Esophagus (tissue), 2 donors: Measurements from ENCODE around the gene SRGAP2B. TPM values are rescaled to one million over a fixed set of nuclear protein-coding genes. Genes with fewer than 3 reads are reported as not detected.
"Not testable (repeated sequence)": the region's sequence is repeated elsewhere in the genome, so short reads cannot be mapped to it uniquely, and the experiment has no call there.

Source experiments
- H3K27ac ChIP-seq, 2 donors: one replicate each; pipeline ENCODE4 v1.5.1; 2013; ENCODE audit warnings: low read depth in 2 of 2, mild to moderate bottlenecking in 2 of 2, inconsistent platforms in 1 of 2, low read length in 1 of 2, moderate library complexity in 1 of 2
- H3K27me3 ChIP-seq, 2 donors: one replicate each; pipeline ENCODE4 v1.6.1; 2013; ENCODE audit warnings: low read length in 2 of 2, control low read depth in 1 of 2, mild to moderate bottlenecking in 1 of 2; ENCODE audit not compliant: insufficient read depth in 2 of 2, control insufficient read depth in 1 of 2
- H3K36me3 ChIP-seq, 2 donors: one replicate each; pipeline ENCODE4 v1.6.1; 2013; ENCODE audit warnings: low read length in 1 of 2; ENCODE audit not compliant: control insufficient read depth in 2 of 2, insufficient read depth in 2 of 2
- H3K4me1 ChIP-seq, 2 donors: one replicate each; pipeline ENCODE4 v1.6.1; 2013; ENCODE audit warnings: low read length in 1 of 2; ENCODE audit not compliant: control insufficient read depth in 2 of 2, insufficient read depth in 2 of 2
- H3K4me3 ChIP-seq, 2 donors: one replicate each; pipeline ENCODE4 v1.5.1; 2013; ENCODE audit warnings: low read length in 2 of 2, mild to moderate bottlenecking in 2 of 2, low read depth in 1 of 2, moderate library complexity in 1 of 2
- H3K9me3 ChIP-seq, 2 donors: one replicate each; pipeline ENCODE4 v1.6.1; 2013; ENCODE audit warnings: mild to moderate bottlenecking in 2 of 2, low read depth in 1 of 2, low read length in 1 of 2, moderate library complexity in 1 of 2; ENCODE audit not compliant: control insufficient read depth in 2 of 2, insufficient read depth in 1 of 2
- WGBS, 2 donors: extraction: QIAGEN DNeasy Blood & Tissue Kit; methylation state at CpG; one replicate each; pipeline ENCODE4 v1.1.7; 2013; 5-methylcytosine and 5-hydroxymethylcytosine counted together
- polyA plus RNA-seq, 2 donors: library from polyadenylated mRNA; stranded (reverse); fragments of 200-250 nt; gene quantifications; one replicate each; pipeline ENCODE4 v1.2.3, GENCODE V29; 2013
- donor health status: healthy with polysubstance abuse.
- donor health status: Bipolar disorder and iron deficiency.

SRGAP2B gene
- polyA plus RNA-seq, 2 donors: 3.9 to 5.6 TPM

- H3K4me1 ChIP-seq, H3K36me3 ChIP-seq, H3K27me3 ChIP-seq, H3K27ac ChIP-seq, H3K9me3 ChIP-seq, H3K4me3 ChIP-seq: not testable (repeated sequence)
- WGBS, 2 donors: no CpG with 5 or more reads among the region's 9 CpGs
Measured at GRCh38 chr1:144961604-144962583, 133.2 kb downstream of the SRGAP2B start.

DNA sequence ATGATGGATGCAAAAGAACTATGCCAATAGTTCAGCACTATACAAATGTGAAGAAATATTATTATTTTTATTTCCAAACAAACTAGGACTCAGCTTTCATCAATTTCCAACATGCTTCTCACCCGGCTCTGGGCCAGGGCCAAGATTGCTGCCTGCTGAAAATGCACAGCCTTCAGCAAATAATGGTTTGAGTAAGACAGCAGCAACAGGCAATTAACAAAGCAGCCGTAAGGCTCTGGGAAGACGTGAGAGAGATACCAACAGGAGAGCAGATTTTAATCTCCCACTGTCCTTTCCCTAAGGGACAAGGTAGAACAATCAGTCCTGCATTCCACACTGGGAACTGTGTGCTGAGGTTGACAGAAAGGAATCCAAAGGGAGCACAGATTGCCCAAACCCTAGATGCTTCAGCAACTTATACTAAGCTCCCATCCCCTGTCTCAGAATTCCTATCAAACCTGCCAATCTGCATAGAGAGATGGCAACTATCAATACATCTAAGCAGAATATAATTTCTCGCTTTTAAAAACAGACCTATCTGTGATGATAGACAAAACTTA lies 134.1 kb downstream of the SRGAP2B start:
- H3K9me3 ChIP-seq, H3K27me3 ChIP-seq, H3K27ac ChIP-seq, H3K4me3 ChIP-seq, H3K36me3 ChIP-seq, H3K4me1 ChIP-seq: not testable (repeated sequence)
- WGBS, 2 donors: 90 to 93% methylated on average over 1 of the region's 4 CpGs

DNA sequence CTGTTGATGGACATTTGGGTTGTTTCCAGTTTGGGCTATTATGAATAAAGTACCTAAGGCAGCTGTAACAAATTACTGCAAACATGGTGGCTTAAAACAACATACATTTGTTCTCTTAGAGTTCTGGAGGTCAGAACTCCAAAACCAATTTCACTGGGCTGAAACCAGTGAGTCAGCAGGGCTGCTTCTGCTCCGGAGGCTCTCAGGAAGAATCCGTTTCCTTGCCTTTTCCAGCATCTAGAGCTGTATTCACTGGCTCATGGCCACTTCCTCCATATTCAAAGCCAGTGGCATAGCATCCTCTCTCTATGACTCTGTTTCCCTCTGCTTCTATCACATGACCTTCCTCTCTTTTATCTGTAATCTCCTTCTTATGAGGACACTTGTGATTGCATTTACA lies 146.7 kb downstream of the SRGAP2B start:
- H3K9me3 ChIP-seq, H3K27me3 ChIP-seq, H3K27ac ChIP-seq, H3K36me3 ChIP-seq, H3K4me3 ChIP-seq, H3K4me1 ChIP-seq: not testable (repeated sequence)
- WGBS, 2 donors: no CpG with 5 or more reads among the region's 2 CpGs

DNA sequence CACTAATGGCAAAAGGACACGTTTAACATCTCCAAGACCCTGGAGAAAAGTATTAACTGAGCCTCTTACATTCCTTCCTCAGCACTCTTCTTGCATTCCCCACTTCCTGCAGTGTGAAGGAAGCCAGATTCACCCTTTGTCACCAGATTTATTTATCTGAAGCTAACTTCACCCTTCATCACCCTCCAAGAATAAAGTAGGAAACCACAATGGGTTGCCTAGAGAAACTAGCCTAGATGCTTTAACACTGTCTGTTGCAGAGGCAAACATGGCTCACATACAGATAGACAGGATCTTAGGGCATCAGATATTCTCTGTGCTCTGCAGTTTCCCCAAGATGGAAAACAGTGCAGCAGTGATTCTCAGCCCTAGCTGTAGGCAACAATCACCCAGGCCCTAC lies 147.6 kb downstream of the SRGAP2B start:
- 67 to 89% methylated on average over 1 of the region's 1 CpG for WGBS, 2 donors
- not testable (repeated sequence) for H3K27me3 ChIP-seq, H3K36me3 ChIP-seq, H3K4me1 ChIP-seq, H3K4me3 ChIP-seq, H3K9me3 ChIP-seq, H3K27ac ChIP-seq

DNA sequence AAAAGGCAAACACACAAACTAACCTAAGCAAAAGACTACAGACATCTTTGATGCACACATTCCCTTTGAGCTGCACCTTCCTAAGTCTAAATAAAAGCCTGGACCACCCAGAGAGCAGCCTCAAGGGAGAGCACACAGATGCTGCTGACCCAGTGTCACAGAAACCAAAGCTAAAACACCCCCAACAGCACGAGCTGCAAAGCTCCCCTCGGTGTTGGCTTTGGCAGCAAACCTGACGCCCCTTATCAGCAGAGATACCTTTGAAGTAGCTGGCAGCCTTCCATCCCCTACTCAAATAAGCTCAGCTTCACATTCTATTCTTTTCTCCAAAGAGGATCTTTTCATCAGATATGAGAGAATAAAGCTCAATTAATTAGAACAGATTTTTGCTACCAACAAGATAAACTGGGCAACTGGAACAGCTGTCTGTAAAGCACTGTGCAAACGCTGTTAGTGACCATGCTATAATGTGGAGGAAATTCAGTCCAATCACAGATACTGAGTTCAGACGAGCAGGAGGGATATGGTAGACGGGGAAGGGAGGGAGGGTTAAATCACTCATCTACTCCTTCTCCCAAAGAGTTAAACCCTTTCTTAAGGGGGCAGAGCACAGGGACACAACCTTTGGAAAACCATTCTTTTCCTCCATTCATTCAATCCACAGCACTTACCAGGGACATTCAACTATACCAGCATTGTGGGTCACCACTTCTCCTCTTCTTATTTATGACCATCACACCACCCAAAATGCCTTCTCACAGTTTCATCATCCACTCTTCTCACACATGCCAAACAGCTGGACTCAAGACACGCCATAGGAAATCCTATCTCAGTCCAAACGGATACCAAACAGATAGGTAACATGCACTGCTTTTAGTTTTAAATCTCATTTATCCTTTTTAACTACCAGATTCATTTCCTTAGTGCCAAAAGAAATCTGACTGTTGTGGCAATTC lies 148.3 kb downstream of the SRGAP2B start:
- H3K4me1 ChIP-seq, H3K27me3 ChIP-seq, H3K27ac ChIP-seq, H3K36me3 ChIP-seq, H3K9me3 ChIP-seq, H3K4me3 ChIP-seq: not testable (repeated sequence)
- WGBS, 2 donors: no CpG with 5 or more reads among the region's 8 CpGs

GRCh38 chr1:144941710-144942109 lies 153.4 kb downstream of the SRGAP2B start:
- not testable (repeated sequence) for H3K9me3 ChIP-seq, H3K36me3 ChIP-seq, H3K27ac ChIP-seq, H3K4me1 ChIP-seq, H3K4me3 ChIP-seq, H3K27me3 ChIP-seq
- 20% methylated on average over 1 of the region's 1 CpG; no CpG with 5 or more reads in 1 of the 2 donors for WGBS, 2 donors

DNA sequence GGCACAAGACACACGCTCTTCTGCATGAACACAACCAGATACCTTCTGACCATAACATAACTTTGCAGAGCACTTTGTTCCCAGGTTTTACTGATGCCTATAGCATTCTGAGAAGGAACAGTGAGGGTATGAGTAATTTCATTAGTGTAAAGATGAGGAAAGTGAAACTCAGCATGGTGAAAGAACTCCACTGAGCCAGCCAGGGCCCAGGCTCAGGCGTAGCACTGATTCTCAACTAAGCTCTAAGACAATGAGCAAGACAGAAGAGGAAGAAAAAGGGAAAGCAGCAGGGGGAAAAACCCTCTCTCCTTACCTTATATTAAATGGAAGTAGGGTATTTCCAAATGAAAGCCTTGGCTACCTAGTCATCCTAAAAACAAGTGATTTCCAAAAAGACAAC lies 155.1 kb downstream of the SRGAP2B start:
- WGBS, 2 donors: no CpG with 5 or more reads among the region's 2 CpGs
- H3K27ac ChIP-seq, H3K36me3 ChIP-seq: not testable (repeated sequence)

DNA sequence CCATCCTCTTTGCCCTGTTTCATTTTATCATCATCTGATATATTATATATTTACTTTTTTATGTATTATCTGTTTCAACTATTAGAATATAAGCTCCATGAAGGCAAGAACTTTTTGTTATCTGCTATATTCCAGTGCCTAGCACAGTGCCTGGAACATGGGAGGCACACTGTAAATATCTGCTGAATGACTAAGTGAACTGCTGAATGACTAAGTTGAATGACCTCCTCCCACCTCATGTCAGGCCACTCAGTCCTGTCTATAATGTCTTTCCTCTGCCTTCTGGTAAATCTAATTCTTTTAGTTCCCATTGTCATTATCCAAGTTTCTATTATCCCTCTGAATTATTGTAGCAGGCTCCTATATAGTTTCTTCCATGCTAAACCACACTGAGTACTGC lies 156.5 kb downstream of the SRGAP2B start:
- H3K4me3 ChIP-seq, H3K27me3 ChIP-seq, H3K36me3 ChIP-seq, H3K9me3 ChIP-seq, H3K4me1 ChIP-seq, H3K27ac ChIP-seq: not testable (repeated sequence)

More for the DNA sequence above, 155.1 kb downstream of the SRGAP2B start:
- not testable (repeated sequence) for H3K4me3 ChIP-seq, H3K27me3 ChIP-seq, H3K4me1 ChIP-seq, H3K9me3 ChIP-seq

DNA sequence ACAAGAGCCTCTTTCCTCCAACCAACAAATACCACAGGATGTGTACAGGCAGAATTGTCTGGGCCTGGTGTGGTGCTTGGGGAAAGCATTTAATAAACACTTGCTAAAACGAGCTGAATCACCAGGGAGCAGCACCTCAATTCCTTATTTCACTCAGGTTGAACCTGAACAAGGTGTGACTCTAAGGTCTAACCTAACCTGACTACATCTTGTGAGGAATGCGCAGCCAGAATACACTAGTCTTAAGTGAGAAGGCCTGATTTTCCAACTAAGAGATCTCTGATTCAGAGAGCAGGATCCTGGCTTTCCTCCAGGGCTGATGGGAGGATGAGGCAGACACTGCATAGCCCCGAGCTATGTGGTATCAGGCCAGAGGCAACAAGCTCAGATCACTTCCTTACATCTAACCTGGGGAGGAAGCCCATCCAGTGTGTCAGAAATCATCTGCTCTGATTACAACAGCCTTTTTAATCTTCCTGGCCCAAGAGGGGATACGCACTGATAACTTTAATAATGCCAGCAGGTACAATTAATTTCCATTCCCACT lies 158.9 kb downstream of the SRGAP2B start:
- H3K9me3 ChIP-seq, H3K36me3 ChIP-seq, H3K27me3 ChIP-seq, H3K4me3 ChIP-seq, H3K4me1 ChIP-seq, H3K27ac ChIP-seq: not testable (repeated sequence)
- 100% methylated on average over 1 of the region's 4 CpGs; no CpG with 5 or more reads in 1 of the 2 donors for WGBS, 2 donors
